ENCODE measurements around the gene NCKIPSD.
A peak's percentile ranks its signal among the peaks of the same experiment; 100 is the strongest.

NCKIPSD gene

DNA sequence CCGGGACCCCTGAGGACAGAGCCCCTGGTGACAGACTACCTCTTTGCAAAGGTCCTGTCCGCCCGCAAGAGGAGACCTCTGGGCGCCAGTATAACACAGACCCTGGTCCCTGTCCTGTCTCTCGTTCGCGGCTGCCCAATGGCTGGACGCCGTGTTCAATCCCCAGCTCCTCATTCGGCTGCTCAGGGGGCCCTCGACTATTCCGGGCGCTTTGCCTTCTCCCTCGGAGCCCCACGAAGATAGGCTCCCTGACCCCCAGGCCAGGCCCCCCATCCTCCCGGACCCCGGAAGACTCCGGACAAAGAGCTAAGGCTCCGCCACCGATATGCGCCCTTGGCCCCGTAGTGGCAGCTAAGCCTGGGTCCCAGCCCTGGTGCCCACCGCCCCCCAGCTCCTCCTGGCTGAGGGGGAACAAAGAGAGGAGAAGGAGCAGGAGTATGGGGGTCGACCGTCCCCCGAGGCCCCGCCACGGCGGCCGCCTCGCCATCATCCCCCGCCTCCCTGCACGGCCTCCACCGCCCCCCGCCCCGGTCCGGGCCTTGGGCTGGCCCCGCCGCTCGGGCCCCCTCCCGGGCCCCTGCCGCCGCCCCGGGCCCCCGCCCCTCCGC, 23.5 kb downstream of the NCKIPSD start:
- H3K9me3 ChIP-seq (ENCODE audit: control insufficient read depth, insufficient read depth, low read depth, low read length), result no peaks in the 10 kb centered on the region
- H3K27ac ChIP-seq (ENCODE audit: extremely low read depth, low read depth, low read length), result no peak overlapping the region
- CTCF ChIA-PET, result interaction anchor here (0.6 to 1.2 kb wide), 4 partner anchors 26 to 329 kb away, joined by 3 to 4 read pairs (median 3); partner anchors contain the start of gene SLC26A6

DNA sequence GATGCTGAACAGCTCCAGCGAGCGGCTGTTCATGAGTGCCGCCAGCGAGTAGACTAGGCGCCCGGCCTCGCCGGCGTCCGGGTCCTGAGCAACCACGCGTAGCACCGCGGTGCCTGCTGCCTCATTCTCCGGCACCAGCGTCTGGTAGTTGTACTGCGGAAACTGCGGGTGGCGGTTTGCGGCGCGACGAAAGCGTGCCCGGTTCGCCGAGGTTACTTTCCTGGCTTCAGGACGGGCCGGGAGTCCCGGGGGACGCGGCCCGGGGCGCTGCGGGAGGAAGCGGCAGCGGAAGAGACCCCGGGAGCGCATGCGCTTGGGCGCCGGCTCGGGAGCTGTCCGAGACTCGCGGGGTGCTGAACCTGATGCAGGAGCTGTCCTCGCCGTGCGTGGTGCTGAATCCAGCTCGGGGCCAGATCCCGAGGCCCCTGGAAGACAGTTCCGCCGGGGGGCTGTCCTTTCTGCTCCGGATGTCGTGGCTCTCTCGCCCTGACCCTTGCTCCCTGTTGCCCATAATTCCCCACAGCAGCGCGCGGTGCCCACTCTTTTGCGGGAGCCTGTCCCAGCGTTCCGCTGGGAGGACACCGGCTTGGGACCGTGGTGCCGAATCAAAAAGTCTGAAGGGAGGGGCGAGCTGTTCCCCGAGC, 24.1 kb downstream of the NCKIPSD start:
- CTCF ChIA-PET, result interaction anchor here (0.6 to 0.9 kb wide), 3 partner anchors 26 to 330 kb away, joined by 3 to 4 read pairs (median 3); no protein-coding TSS in a partner anchor
- Histone ChIP-seq H3K36me3 (ENCODE audit: control insufficient read depth in 2 of 2, insufficient read depth in 1 of 2, low read length in 2 of 2) (no peaks in the 10 kb centered on the region), H3K4me3 (ENCODE audit: low read depth, low read length) (peak overlapping the region; percentile 36), H3K9me3 (ENCODE audit: control insufficient read depth, insufficient read depth, low read depth, low read length) (no peaks in the 10 kb centered on the region), H3K4me1 (ENCODE audit: control insufficient read depth, insufficient read depth, low read length) (no peaks in the 10 kb centered on the region), H3K27ac (ENCODE audit: extremely low read depth, low read depth, low read length) (no peak overlapping the region)
- POLR2A ChIA-PET, result interaction anchor here (3.4 kb wide), 1 partner anchor 26 kb away, joined by 13 read pairs; the partner anchor contains the start of gene SLC26A6
- TF ChIP-seq ZNF223 (tag by site-specific recombination; IDR thresholded peaks at IDR 0.05) (no peak), ZNF501 (tag by site-specific recombination; IDR thresholded peaks at IDR 0.05) (peak; percentile 74; the same call in 1 of the 2 replicates), ZNF529 (tag by site-specific recombination; IDR thresholded peaks at IDR 0.05; ENCODE audit: insufficient replicate concordance) (no peak), ZFP3 (tag by site-specific recombination; IDR thresholded peaks at IDR 0.05; ENCODE audit: low read depth) (no peak), ZNF555 (tag by site-specific recombination; conservative IDR thresholded peaks at IDR 0.05) (no peak), ZNF600 (tag by site-specific recombination; IDR thresholded peaks at IDR 0.05) (peak; percentile 50), HOXC10 (CRISPR knock-in tag; IDR thresholded peaks at IDR 0.05) (peak; percentile 98), ZFP69B (tag by site-specific recombination; IDR thresholded peaks at IDR 0.05) (0 out of 2 replicates have a peak, but pooled peaks have one; percentile 47), ZBTB20 (tag by site-specific recombination; IDR thresholded peaks at IDR 0.05) (peak; percentile 39; the same call in 1 of the 2 replicates), ZNF585B (tag by site-specific recombination; IDR thresholded peaks at IDR 0.05) (no peak), TCF7L2 (IDR thresholded peaks at IDR 0.05; ENCODE audit: borderline replicate concordance, low read depth, low read length) (no peak), ZNF548 (tag by site-specific recombination; IDR thresholded peaks at IDR 0.05) (no peak), MEIS1 (CRISPR knock-in tag; IDR thresholded peaks at IDR 0.05; ENCODE audit: borderline replicate concordance) (peak; percentile 82; the same call in 1 of the 2 replicates), HOXD13 (CRISPR knock-in tag; IDR thresholded peaks at IDR 0.05; ENCODE audit: borderline replicate concordance) (peak; percentile 95), KLF10 (tag by site-specific recombination; IDR thresholded peaks at IDR 0.05) (peak; percentile 29; the same call in 1 of the 2 replicates), TRIM28 (IDR thresholded peaks at IDR 0.05; ENCODE audit: borderline replicate concordance, low read length) (no peak), ZNF10 (tag by site-specific recombination; IDR thresholded peaks at IDR 0.05) (no peak)
- TF ChIP-seq, protein P1, sequence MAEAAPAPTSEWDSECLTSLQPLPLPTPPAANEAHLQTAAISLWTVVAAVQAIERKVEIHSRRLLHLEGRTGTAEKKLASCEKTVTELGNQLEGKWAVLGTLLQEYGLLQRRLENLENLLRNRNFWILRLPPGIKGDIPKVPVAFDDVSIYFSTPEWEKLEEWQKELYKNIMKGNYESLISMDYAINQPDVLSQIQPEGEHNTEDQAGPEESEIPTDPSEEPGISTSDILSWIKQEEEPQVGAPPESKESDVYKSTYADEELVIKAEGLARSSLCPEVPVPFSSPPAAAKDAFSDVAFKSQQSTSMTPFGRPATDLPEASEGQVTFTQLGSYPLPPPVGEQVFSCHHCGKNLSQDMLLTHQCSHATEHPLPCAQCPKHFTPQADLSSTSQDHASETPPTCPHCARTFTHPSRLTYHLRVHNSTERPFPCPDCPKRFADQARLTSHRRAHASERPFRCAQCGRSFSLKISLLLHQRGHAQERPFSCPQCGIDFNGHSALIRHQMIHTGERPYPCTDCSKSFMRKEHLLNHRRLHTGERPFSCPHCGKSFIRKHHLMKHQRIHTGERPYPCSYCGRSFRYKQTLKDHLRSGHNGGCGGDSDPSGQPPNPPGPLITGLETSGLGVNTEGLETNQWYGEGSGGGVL (tag by site-specific recombination; IDR thresholded peaks at IDR 0.05), result no peak

More for the DNA sequence above, 23.5 kb downstream of the NCKIPSD start:
- no peak for TF ChIP-seq ZNF776 (tag by site-specific recombination; IDR thresholded peaks at IDR 0.05; ENCODE audit: borderline replicate concordance)
- no peak for TF ChIP-seq ZFHX2 (tag by site-specific recombination; conservative IDR thresholded peaks at IDR 0.05)
- TF ChIP-seq ZNF112 (tag by site-specific recombination; IDR thresholded peaks at IDR 0.05), result no peak
- TF ChIP-seq, protein P2, sequence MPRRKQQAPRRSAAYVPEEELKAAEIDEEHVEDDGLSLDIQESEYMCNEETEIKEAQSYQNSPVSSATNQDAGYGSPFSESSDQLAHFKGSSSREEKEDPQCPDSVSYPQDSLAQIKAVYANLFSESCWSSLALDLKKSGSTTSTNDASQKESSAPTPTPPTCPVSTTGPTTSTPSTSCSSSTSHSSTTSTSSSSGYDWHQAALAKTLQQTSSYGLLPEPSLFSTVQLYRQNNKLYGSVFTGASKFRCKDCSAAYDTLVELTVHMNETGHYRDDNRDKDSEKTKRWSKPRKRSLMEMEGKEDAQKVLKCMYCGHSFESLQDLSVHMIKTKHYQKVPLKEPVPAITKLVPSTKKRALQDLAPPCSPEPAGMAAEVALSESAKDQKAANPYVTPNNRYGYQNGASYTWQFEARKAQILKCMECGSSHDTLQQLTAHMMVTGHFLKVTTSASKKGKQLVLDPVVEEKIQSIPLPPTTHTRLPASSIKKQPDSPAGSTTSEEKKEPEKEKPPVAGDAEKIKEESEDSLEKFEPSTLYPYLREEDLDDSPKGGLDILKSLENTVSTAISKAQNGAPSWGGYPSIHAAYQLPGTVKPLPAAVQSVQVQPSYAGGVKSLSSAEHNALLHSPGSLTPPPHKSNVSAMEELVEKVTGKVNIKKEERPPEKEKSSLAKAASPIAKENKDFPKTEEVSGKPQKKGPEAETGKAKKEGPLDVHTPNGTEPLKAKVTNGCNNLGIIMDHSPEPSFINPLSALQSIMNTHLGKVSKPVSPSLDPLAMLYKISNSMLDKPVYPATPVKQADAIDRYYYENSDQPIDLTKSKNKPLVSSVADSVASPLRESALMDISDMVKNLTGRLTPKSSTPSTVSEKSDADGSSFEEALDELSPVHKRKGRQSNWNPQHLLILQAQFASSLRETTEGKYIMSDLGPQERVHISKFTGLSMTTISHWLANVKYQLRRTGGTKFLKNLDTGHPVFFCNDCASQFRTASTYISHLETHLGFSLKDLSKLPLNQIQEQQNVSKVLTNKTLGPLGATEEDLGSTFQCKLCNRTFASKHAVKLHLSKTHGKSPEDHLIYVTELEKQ (tag by site-specific recombination; IDR thresholded peaks at IDR 0.05; ENCODE audit: borderline replicate concordance), result no peak
- TF ChIP-seq ZNF791 (tag by site-specific recombination; IDR thresholded peaks at IDR 0.05), result no peak
- no peak for TF ChIP-seq ZNF621 (tag by site-specific recombination; IDR thresholded peaks at IDR 0.05)
- TF ChIP-seq ZBTB7A (tag by site-specific recombination; IDR thresholded peaks at IDR 0.05; ENCODE audit: low read depth), result no peak
- TF ChIP-seq ZNF677 (tag by site-specific recombination; IDR thresholded peaks at IDR 0.05), result no peak
- no peak for TF ChIP-seq ZNF157 (tag by site-specific recombination; IDR thresholded peaks at IDR 0.05)
- TF ChIP-seq ZNF211 (tag by site-specific recombination; IDR thresholded peaks at IDR 0.05; ENCODE audit: low read depth), result no peak
- no peak for TF ChIP-seq BCL11B (tag by site-specific recombination; IDR thresholded peaks at IDR 0.05; ENCODE audit: low read depth)
- no peak for TF ChIP-seq ZSCAN30 (tag by site-specific recombination; IDR thresholded peaks at IDR 0.05)
- TF ChIP-seq, protein P3, sequence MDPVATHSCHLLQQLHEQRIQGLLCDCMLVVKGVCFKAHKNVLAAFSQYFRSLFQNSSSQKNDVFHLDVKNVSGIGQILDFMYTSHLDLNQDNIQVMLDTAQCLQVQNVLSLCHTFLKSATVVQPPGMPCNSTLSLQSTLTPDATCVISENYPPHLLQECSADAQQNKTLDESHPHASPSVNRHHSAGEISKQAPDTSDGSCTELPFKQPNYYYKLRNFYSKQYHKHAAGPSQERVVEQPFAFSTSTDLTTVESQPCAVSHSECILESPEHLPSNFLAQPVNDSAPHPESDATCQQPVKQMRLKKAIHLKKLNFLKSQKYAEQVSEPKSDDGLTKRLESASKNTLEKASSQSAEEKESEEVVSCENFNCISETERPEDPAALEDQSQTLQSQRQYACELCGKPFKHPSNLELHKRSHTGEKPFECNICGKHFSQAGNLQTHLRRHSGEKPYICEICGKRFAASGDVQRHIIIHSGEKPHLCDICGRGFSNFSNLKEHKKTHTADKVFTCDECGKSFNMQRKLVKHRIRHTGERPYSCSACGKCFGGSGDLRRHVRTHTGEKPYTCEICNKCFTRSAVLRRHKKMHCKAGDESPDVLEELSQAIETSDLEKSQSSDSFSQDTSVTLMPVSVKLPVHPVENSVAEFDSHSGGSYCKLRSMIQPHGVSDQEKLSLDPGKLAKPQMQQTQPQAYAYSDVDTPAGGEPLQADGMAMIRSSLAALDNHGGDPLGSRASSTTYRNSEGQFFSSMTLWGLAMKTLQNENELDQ (tag by site-specific recombination; IDR thresholded peaks at IDR 0.05; ENCODE audit: low read depth), result no peak
- no peak for TF ChIP-seq SCRT1 (tag by site-specific recombination; IDR thresholded peaks at IDR 0.05; ENCODE audit: borderline replicate concordance)
- POLR2A ChIA-PET, result interaction anchor here (0.6 to 3.4 kb wide), 2 partner anchors 27 to 297 kb away, joined by 7 to 13 read pairs; partner anchors contain the start of gene SLC26A6
- Histone ChIP-seq H3K4me3 (ENCODE audit: low read depth, low read length) (peak overlapping the region; percentile 19), H3K4me1 (ENCODE audit: control insufficient read depth, insufficient read depth, low read length) (no peaks in the 10 kb centered on the region), H3K36me3 (ENCODE audit: control insufficient read depth in 2 of 2, insufficient read depth in 1 of 2, low read length in 2 of 2) (no peaks in the 10 kb centered on the region; a peak in 1 of 3 replicates)

Data from HEK293 (cell line).